NCI-H2029 treated with DMSO at 0.1 percent for 48 hours (cell line): ENCODE results near the gene DBNDD1.

ENCODE experiments used
- DNase-seq: peaks from one replicate; lab custom pipeline; 2025; lab: John Stamatoyannopoulos, UW

The DBNDD1 gene

DNA sequence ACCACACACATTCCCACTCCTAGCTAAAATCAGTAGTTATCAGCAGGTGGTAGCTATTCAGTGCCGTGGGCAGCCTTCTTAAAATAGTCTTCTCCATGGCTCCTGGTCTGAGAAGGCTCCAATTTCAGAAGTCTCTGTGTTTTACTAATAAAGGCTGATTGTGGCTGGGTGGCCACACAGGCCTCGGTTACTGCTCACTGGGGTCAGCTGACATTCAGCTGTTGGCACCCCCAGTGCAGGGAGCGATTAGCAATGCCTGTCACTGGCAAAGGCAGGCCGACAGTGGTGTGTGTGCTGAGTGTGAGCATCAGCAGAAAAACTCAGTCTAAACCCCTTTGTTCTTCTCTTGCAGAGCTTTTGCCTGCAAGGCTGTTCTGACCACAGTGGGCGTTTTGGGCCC lies 16.6 kb upstream of the DBNDD1 start:
- no peak for DNase-seq

DNA sequence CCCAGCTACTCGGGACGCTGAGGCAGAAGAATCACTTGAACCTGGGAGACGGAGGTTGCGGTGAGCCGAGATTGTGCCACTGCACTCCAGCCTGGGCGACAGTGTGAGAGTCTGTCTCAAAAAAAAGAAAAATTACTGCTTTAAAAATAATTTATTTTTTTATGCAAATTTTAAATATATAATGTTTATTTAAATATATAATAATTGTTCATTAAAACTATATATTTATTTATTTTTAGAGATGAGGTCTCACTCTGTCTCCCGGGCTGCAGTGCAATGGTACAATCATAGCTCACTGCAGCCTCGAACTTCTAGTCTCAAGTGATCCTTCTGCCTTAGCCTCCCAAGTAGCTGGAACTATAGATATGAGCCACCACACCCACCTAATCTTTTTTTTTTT lies 15.2 kb upstream of the DBNDD1 start:
- DNase-seq: no peak

GRCh38 chr16:90033387-90033786 lies 14.1 kb upstream of the DBNDD1 start:
- no peak for DNase-seq

GRCh38 chr16:90032674-90033331 lies 13.5 kb upstream of the DBNDD1 start:
- no peak for DNase-seq

GRCh38 chr16:90031931-90032673 lies 12.8 kb upstream of the DBNDD1 start:
- no peak for DNase-seq

- no peak for DNase-seq
Observed at GRCh38 chr16:90031186-90031930, 12.1 kb upstream of the DBNDD1 start.

DNA sequence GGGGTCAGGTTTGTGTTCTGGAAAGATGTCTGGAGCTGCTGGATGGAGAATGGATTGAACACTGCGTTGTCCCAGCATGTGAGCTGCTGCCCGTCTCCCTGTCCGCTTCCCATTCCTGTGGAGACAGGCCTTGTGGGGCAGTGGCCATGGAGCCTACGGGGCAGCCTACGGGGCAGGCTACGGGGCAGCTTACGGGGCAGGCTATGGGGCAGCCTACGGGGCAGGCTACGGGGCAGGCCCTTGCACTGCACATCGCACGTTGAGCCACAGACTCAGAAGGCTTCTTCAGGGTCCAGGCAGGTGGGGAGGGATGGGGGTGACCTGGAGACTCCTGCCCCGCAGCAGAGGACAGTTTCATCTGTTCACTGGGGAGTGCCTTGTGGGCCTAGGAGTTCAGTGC lies 9.7 kb upstream of the DBNDD1 start:
- DNase-seq: no peak

GRCh38 chr16:90027611-90028010 lies 8.4 kb upstream of the DBNDD1 start:
- DNase-seq: no peak

DNA sequence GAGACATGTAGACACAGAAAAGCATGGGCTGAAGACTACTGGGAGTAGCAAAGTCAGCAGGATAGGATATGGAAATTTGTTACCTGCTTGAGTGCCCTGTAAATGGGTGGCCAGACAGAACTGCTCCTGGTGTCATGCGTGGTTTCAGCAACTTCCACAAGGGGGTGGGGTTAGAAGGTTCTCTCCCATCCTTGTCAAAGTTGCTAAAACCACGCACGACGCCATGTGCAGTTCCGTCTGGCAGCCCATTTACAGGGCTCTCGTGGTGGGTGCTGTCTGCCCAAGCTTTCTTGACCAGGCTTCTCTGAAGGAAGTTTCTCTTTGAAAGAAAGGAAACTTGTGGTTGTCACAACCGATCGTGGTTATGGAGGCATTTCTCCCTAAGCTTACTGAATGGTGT lies 6.9 kb upstream of the DBNDD1 start:
- DNase-seq: no peak

GRCh38 chr16:90023078-90023447 lies 3.8 kb upstream of the DBNDD1 start:
- no peak for DNase-seq

- no peak for DNase-seq
Observed at GRCh38 chr16:90022209-90023077, 3.2 kb upstream of the DBNDD1 start.

DNA sequence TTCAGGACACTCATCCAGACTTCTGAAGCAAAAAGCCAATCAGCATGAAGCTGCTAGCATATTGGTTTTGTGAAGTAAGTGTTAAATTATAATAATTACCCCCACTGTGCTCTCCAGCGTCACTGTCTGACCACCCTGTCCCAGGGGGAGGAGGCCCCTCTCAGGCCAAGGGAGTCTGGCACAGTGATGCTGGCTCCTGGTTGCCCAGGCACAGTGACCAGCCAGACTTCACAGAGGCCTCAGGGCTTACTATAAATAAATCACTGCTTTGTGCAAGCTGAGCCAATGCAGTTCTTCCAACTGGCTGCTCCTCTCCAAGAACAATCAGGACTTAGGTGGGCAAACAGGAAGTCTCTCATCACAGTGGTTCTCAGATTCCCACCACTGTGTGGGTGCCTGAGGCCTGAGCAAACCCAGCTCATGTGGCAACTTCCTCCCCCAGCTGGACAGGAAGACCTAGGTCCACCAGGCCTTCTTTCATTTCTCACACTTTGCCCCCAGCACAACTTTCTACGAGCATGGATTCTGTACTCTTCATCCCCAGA lies 1.7 kb upstream of the DBNDD1 start:
- DNase-seq: no peak

GRCh38 chr16:90020260-90020837 lies 1.1 kb upstream of the DBNDD1 start:
- no peak for DNase-seq

GRCh38 chr16:90019543-90020259 lies 445 bp upstream of the DBNDD1 start:
- no peak for DNase-seq

- DNase-seq: no peak
Observed at GRCh38 chr16:90018297-90018651, 982 bp downstream of the DBNDD1 start.

GRCh38 chr16:90016339-90016950 lies 2.8 kb downstream of the DBNDD1 start:
- DNase-seq: no peak

DNA sequence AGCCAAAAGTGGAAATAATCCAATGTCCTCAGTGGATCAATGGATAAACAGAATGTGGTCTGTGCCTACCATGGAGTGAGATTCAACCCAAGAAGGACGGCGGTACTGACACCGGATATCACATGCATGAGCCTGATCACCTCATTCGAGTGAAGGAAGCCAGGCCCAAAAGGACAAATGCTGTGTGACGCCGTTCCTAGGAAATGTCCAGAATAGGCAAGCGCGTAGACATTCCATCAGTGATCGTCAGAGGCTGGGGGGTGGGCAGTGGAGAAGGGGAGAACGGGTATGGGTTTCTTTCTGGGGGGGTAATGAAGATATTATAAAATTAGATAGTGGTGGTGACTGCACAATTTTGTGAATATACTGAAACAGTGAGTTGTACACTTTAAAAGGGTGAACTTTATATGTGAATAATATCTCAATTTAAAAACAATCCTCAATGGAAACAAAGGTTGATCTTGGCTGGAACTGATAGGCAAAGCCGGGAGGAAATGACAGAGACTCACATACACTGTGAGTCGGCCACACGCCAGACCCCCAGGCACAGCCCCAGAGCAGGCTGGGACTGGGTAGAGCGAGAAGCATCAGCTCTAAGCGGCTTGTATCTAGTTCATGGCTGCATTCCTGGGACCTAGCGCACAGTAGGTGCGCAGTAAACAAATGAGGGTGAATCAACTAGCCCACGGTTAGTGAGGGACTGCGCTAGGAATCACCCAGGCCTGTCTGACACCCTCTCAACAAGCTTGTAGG lies 3.5 kb downstream of the DBNDD1 start:
- DNase-seq: no peak

DNA sequence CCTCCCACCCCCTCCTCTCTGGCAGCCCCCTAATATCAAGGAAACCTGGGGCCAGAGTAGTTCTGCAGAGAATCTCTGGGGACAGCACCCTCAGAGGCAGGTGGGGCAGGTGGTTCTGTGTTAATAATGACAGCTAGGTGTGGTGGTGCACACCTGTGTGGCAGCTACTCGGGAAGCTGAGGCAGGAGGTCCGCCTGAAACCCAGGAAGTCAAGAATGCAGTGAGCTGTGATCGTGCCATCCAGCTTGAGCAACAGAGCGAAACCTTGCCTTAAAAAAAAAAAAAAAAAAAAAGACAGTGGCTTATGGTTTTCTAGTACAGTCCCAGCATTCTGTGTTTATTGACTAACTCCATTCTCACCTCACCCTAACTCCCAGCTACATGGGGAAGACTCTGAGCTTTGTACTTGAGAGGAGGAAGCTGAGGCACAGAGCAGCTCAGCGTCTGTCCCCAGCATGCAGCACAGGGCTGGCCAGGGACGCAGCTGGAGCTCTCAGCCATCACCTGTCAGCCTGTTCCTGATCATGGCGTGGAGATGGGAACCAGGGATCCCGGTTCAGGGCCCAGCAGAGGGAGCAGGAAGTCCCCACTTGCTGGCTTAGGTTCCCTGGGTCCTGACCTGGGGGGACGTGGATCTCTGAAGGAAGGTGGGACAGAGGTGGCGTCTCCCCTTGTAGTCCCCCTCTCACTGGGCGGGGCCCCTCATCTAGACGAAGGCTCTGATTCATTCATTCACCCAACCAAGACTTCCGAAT lies 6.1 kb downstream of the DBNDD1 start:
- no peak for DNase-seq

GRCh38 chr16:90011908-90012501 lies 7.3 kb downstream of the DBNDD1 start:
- DNase-seq: no peak
